K562 (cell line): ENCODE data around the gene LRRC61. TPM values are rescaled to one million over a fixed set of nuclear protein-coding genes. Genes with fewer than 3 reads are reported as not detected.

ENCODE experiments used
- ARHGAP35 ChIP-seq: fragments of 450-650 bp; IDR thresholded peaks from 2 replicates; pipeline ENCODE4 v1.6.1; 2018; ENCODE audit not compliant: partially characterized antibody
- ATF3 ChIP-seq, 2 experiments: fragments of 450-650 bp in 1 of 2; sonication (generic) in 1 of 2; formaldehyde crosslinking in 1 of 2; IDR thresholded peaks in 1 of 2; conservative IDR thresholded peaks in 1 of 2; 2 replicates each; pipeline versions ENCODE4 v1.6.1 to v1.8.1; 2016 to 2023; ENCODE audit warnings: mild to moderate bottlenecking in 2 of 2, moderate library complexity in 2 of 2, inconsistent platforms in 1 of 2, missing genetic modification reagents in 1 of 2
- CREB1 ChIP-seq, 2 experiments: sonication (generic) in 1 of 2; formaldehyde crosslinking in 1 of 2; IDR thresholded peaks; 2 replicates each; pipeline versions ENCODE4 v1.6.1 to v1.8.0; 2012 to 2022; ENCODE audit warnings: inconsistent platforms in 1 of 2, mild to moderate bottlenecking in 1 of 2, missing genetic modification reagents in 1 of 2, moderate library complexity in 1 of 2
- CTCFL ChIP-seq: IDR thresholded peaks from 2 replicates; pipeline ENCODE4 v1.6.1; 2011; ENCODE audit warnings: borderline replicate concordance, low read depth, mild to moderate bottlenecking, moderate library complexity, low read length; ENCODE audit not compliant: insufficient read depth, poor library complexity, severe bottlenecking
- ETS2 ChIP-seq: IDR thresholded peaks from 2 replicates; pipeline ENCODE4 v1.6.1; 2016; ENCODE audit warnings: borderline replicate concordance, missing genetic modification characterization, mild to moderate bottlenecking, moderate library complexity, missing compliant biosample characterization; ENCODE audit not compliant: poor library complexity, severe bottlenecking
- FOXP4 ChIP-seq: sonication (generic); formaldehyde crosslinking; IDR thresholded peaks from 2 replicates; pipeline ENCODE4 v1.8.0; 2022; ENCODE audit warnings: mild to moderate bottlenecking, missing genetic modification reagents, borderline replicate concordance
- L3MBTL2 ChIP-seq: fragments of 450-650 bp; IDR thresholded peaks from 2 replicates; pipeline ENCODE4 v1.6.1; 2016; ENCODE audit warnings: mild to moderate bottlenecking, moderate library complexity
- MBD2 ChIP-seq: sonication (generic); IDR thresholded peaks from 2 replicates; pipeline ENCODE4 v1.6.1; 2016; ENCODE audit warnings: low read depth, borderline replicate concordance
- RNF219 ChIP-seq: fragments of 250-450 bp; sonication (Bioruptor Pico); IDR thresholded peaks from 2 replicates; pipeline ENCODE4 v1.5.0; 2022; ENCODE audit warnings: mild to moderate bottlenecking
- SMAD1 ChIP-seq: fragments of 150-350 bp; IDR thresholded peaks from 2 replicates; pipeline ENCODE4 v1.6.1; 2014; ENCODE audit warnings: low read length, low read depth; ENCODE audit not compliant: partially characterized antibody
- SP1 ChIP-seq: sonication (generic); formaldehyde crosslinking; IDR thresholded peaks from 2 replicates; pipeline ENCODE4 v1.8.1; 2022; ENCODE audit warnings: mild to moderate bottlenecking, missing genetic modification reagents
- ZNF23 ChIP-seq: fragments of 250-450 bp; sonication (Bioruptor Pico); IDR thresholded peaks from 2 replicates; pipeline ENCODE4 v1.4.0; 2020; ENCODE audit warnings: mild to moderate bottlenecking
- ZNF253 ChIP-seq: fragments of 250-450 bp; sonication (Bioruptor Pico); conservative IDR thresholded peaks from 2 replicates; pipeline ENCODE4 v1.6.1; 2021; ENCODE audit warnings: mild to moderate bottlenecking
- ZNF408 ChIP-seq: fragments of 250-450 bp; sonication (Bioruptor Pico); IDR thresholded peaks from 2 replicates; pipeline ENCODE4 v1.4.0; 2020; ENCODE audit warnings: low read depth, mild to moderate bottlenecking, moderate library complexity
- ZNF764 ChIP-seq: fragments of 250-450 bp; sonication (Bioruptor Pico); IDR thresholded peaks from 2 replicates; pipeline ENCODE4 v1.4.0; 2020; ENCODE audit warnings: low read depth, mild to moderate bottlenecking, moderate library complexity
- polyA plus RNA-seq, 8 experiments: library from polyadenylated mRNA; depleted of rRNA in 4 of 8; stranded (reverse) in 5 of 8; unstranded in 3 of 8; fragments of >200 nt; fragmentation: Nextera tagmentation in 2 of 8; fragmentation: Illumina TruSeq in 1 of 8; extraction: Ambion mirVana in 2 of 8; extraction: Trizol in 1 of 8; gene quantifications; 2 replicates each; pipeline versions ENCODE4 v1.2.1 to v1.2.3, GENCODE V29; 2011 to 2014; ENCODE audit warnings: inconsistent platforms in 1 of 8, missing spikeins in 1 of 8
- total RNA-seq, 7 experiments: library from RNA; depleted of rRNA in 6 of 7; stranded (reverse); fragments of >200 nt in 6 of 7; fragmentation: Illumina TruSeq in 2 of 7; extraction: Trizol in 2 of 7; gene quantifications; 2 replicates each; pipeline versions ENCODE4 v1.2.1 to v1.2.3, GENCODE V29; 2011 to 2021; ENCODE audit warnings: low replicate concordance in 1 of 7

LRRC61 gene
- total and polyA plus RNA-seq, 9 of the 15 experiments (the other 6 are each of a cell fraction or from before 2014, with no cell fraction given), result 1.3 to 55.2 (median 35.2) TPM

GRCh38 chr7:150378853-150379440 is 55.8 kb downstream of the LRRC61 start, which contains the start of gene ZNF775 (continued):
- TF ChIP-seq RNF219 (CRISPR knock-in tag) (peak; percentile 80; the same call in 1 of the 2 replicates), ZNF23 (CRISPR knock-in tag) (no peak), SP1 (CRISPR knock-in tag) (peak; percentile 90), FOXP4 (CRISPR knock-in tag) (no peak), CTCFL (peak; percentile 22), SMAD1 (no peak), L3MBTL2 (peak; percentile 77), ZNF764 (CRISPR knock-in tag) (no peak), ZNF253 (CRISPR knock-in tag) (no peak), ARHGAP35 (no peak), ZNF408 (no peak), MBD2 (peak; percentile 97), CREB1 (IDR thresholded peaks at IDR 0.05) (no peak), CREB1 (CRISPR knock-in tag; IDR thresholded peaks at IDR 0.05) (peak; percentile 72; the same call in 1 of the 2 replicates), ETS2 (tag) (no peak), ATF3 (IDR thresholded peaks at IDR 0.05) (no peak), ATF3 (CRISPR knock-in tag; conservative IDR thresholded peaks at IDR 0.05) (no peak)
